ENCODE results near the gene CTNNBIP1.

Gene CTNNBIP1

DNA sequence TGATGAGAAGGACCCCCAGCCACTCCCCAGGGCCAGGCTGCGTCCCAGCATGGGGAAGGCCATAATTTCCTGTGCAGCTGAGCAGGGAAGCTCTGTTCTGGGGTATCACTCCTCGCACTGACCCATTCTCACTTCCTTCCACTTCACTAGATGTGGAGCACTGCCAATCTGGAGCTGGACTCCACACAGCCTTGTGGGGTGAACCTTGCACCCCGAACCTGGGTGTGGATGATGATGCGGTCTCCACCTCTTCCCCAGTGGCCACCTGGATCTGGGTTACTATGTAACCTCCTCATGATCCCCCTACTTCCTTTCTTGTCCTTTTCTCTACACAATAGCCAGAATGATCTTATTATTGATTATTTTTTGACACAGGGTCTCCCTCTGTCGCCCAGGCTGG is 36.7 kb downstream of the CTNNBIP1 start:
- H3K4me3 ChIP-seq (replicated peaks; ENCODE audit: low read depth, low read length), result no peak overlapping the region
- no peak for DNase-seq (ENCODE audit: low read depth)
- no peak for TF ChIP-seq CTCF (IDR thresholded peaks at IDR 0.05; ENCODE audit: low read length, missing control alignments)

- H3K4me3 ChIP-seq (replicated peaks; ENCODE audit: low read depth, low read length), result no peak overlapping the region
- no peak for TF ChIP-seq CTCF (IDR thresholded peaks at IDR 0.05; ENCODE audit: low read length, missing control alignments)
- DNase-seq (ENCODE audit: low read depth), result peak; percentile 28
These were observed 37.5 kb downstream of the CTNNBIP1 start for GRCh38 chr1:9872430-9873165.

DNA sequence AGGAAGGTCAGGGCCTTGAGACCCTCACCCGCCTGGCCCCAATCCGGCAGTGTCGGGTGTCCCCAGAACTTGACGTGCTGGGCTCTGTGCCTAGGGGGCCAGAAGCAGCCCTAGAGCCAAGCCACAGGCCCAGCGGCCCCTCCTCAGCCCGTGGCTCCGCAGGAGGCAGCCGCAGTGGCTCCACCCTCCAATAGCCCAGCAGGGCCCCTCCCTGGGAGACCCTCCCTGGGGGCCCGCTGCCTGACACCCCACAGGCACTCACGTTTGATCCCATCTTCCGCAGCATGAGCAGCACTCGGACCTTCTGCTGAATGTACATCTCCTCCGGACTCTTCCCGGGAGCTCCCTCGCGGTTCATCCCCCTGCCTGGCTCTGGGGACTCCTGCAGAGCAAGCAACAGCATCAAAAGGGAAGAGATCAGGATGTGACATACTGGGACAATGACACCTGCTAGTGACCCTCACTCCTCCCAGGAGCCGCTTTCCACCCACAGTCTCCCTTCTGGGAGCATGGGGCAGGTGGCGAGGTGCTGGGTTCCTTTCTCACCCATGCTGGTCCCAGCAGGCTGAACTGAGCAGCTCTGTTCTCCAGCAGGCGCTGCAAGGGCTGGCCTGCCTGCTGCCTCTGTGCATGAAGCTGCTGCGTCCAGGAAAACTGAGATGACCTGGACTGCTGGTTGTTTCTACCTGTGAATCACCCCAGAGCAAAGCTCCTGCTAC is 38.2 kb downstream of the CTNNBIP1 start:
- no peak for TF ChIP-seq CTCF (IDR thresholded peaks at IDR 0.05; ENCODE audit: low read length, missing control alignments)
- no peak overlapping the region for H3K4me3 ChIP-seq (replicated peaks; ENCODE audit: low read depth, low read length)
- DNase-seq (ENCODE audit: low read depth), result no peak

- no peak overlapping the region for H3K4me3 ChIP-seq (replicated peaks; ENCODE audit: low read depth, low read length)
- no peak for TF ChIP-seq CTCF (IDR thresholded peaks at IDR 0.05; ENCODE audit: low read length, missing control alignments)
These were observed 39.0 kb downstream of the CTNNBIP1 start for GRCh38 chr1:9871021-9871420.

DNA sequence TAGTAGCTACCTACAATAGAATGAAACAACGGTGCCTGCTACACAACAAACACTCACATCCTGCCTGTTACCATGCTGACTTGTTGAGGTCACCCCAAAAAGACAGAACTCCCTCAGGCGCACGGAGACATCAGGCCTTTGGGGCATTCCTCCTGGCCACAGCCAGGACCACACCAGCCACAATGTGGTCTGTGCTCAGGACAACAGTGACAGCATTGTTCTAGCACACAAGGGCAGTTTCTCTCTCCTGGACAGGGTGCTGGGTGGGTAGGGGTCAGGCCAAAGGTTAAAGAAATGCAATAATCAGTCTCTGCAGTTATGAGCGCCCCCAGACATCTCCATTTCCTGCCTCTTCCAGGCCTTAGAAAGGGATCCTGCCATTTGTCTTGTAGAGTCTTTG is 39.5 kb downstream of the CTNNBIP1 start:
- DNase-seq (ENCODE audit: low read depth), result no peak
- no peak overlapping the region for H3K4me3 ChIP-seq (replicated peaks; ENCODE audit: low read depth, low read length)
- no peak for TF ChIP-seq CTCF (IDR thresholded peaks at IDR 0.05; ENCODE audit: low read length, missing control alignments)

More at GRCh38 chr1:9871021-9871420, 39.0 kb downstream of the CTNNBIP1 start:
- no peak for DNase-seq (ENCODE audit: low read depth)

DNA sequence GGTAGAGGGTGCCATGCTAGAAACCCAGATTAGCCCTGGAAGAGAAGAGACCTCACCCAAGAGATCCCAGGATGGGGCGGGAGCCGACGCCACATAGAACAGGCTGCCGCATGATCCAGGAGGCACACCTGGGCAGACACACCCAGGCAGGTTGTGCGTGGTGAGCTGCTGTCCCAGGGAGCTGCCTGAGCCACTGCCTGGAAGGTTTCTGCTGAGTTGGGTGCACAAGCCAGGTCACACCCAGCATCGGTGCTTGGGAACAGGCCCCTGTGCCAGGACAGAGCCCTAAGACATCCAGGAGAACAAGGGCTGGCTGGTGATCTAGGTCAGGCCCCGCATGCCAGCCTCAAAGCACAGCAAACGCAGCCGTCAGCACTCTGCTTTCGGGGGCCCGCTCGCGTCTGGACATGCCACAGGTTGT is 40.2 kb downstream of the CTNNBIP1 start:
- no peak overlapping the region for H3K4me3 ChIP-seq (replicated peaks; ENCODE audit: low read depth, low read length)
- no peak for TF ChIP-seq CTCF (IDR thresholded peaks at IDR 0.05; ENCODE audit: low read length, missing control alignments)
- DNase-seq (ENCODE audit: low read depth), result no peak
